Measurements from ENCODE around the gene CD44.

Gene CD44

DNA sequence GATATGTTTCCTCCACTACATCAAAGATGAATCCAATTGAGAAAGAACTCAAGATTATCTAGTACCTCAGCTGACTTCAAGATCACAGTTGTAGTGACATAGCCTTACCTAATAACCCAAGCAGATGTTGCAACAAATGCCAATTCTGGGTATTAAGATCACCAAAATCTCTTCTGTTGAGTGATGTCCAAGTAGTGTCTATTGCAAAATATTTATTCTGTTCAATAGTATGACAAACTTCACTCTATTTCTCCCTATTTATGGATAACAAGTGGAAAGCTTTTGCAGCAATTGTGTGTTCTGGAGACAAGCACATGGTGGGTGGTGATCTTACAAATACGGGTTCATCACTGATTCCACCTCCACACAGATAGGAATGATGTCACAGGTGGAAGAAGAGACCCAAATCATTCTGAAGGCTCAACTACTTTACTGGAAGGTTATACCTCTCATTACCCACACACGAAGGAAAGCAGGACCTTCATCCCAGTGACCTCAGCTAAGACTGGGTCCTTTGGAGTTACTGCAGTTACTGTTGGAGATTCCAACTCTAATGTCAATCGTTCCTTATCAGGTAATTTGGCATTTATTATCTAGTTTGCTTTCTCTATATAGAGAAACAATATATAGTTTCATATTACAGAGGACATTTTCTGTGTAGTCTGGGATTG lies 72.0 kb downstream of the CD44 start:
- Histone ChIP-seq H3K9me2 (replicated peaks; ENCODE audit: control insufficient read depth, low read length) (no peaks in the 10 kb centered on the region), H3K36me3 (ENCODE audit: control insufficient read depth, low read length) (no peaks in the 10 kb centered on the region), H4K20me1 (ENCODE audit: control insufficient read depth, insufficient read depth, low read depth, low read length) (no peaks in the 10 kb centered on the region), H3K27ac (ENCODE audit: low read depth, low read length) (no peak overlapping the region), H3K79me2 (ENCODE audit: control insufficient read depth, low read length) (no peaks in the 10 kb centered on the region), H3K27me3 (ENCODE audit: control insufficient read depth, low read length) (no peaks in the 10 kb centered on the region), H3K4me3 (ENCODE audit: low read length) (no peak overlapping the region), H3K9me3 (ENCODE audit: control insufficient read depth, insufficient read depth, low read length) (no peaks in the 10 kb centered on the region), H3F3A (ENCODE audit: control insufficient read depth, insufficient read depth) (no peaks in the 10 kb centered on the region), H3K4me1 (ENCODE audit: control insufficient read depth, low read length) (no peaks in the 10 kb centered on the region), H3K4me2 (ENCODE audit: low read length) (no peak overlapping the region)
- TF ChIP-seq CTCF (IDR thresholded peaks at IDR 0.05; ENCODE audit: low read depth, low read length, poor library complexity, severe bottlenecking) (no peak), EZH2phosphoT487 (IDR thresholded peaks at IDR 0.05; ENCODE audit: borderline replicate concordance, low read length) (no peak)

GRCh38 chr11:35211952-35212351 lies 73.0 kb downstream of the CD44 start:
- Histone ChIP-seq H3K4me2 (ENCODE audit: low read length) (no peak overlapping the region), H3K79me2 (ENCODE audit: control insufficient read depth, low read length) (no peaks in the 10 kb centered on the region), H3K9me3 (ENCODE audit: control insufficient read depth, insufficient read depth, low read length) (no peaks in the 10 kb centered on the region), H3K27me3 (ENCODE audit: control insufficient read depth, low read length) (no peaks in the 10 kb centered on the region), H3K4me1 (ENCODE audit: control insufficient read depth, low read length) (no peaks in the 10 kb centered on the region), H3K27ac (ENCODE audit: low read depth, low read length) (no peak overlapping the region), H3K36me3 (ENCODE audit: control insufficient read depth, low read length) (no peaks in the 10 kb centered on the region), H3F3A (ENCODE audit: control insufficient read depth, insufficient read depth) (no peaks in the 10 kb centered on the region), H3K9me2 (replicated peaks; ENCODE audit: control insufficient read depth, low read length) (no peaks in the 10 kb centered on the region), H4K20me1 (ENCODE audit: control insufficient read depth, insufficient read depth, low read depth, low read length) (no peaks in the 10 kb centered on the region), H3K4me3 (ENCODE audit: low read length) (no peak overlapping the region)
- no peak for TF ChIP-seq EZH2phosphoT487 (IDR thresholded peaks at IDR 0.05; ENCODE audit: borderline replicate concordance, low read length)
- no peak for TF ChIP-seq CTCF (IDR thresholded peaks at IDR 0.05; ENCODE audit: low read depth, low read length, poor library complexity, severe bottlenecking)

GRCh38 chr11:35214226-35214770 lies 75.3 kb downstream of the CD44 start:
- Histone ChIP-seq H3K9me3 (ENCODE audit: control insufficient read depth, insufficient read depth, low read length) (no peaks in the 10 kb centered on the region), H4K20me1 (ENCODE audit: control insufficient read depth, insufficient read depth, low read depth, low read length) (no peaks in the 10 kb centered on the region), H3K9me2 (replicated peaks; ENCODE audit: control insufficient read depth, low read length) (no peaks in the 10 kb centered on the region), H3K4me2 (ENCODE audit: low read length) (no peak overlapping the region), H3K27me3 (ENCODE audit: control insufficient read depth, low read length) (no peaks in the 10 kb centered on the region), H3K4me3 (ENCODE audit: low read length) (no peak overlapping the region), H3K27ac (ENCODE audit: low read depth, low read length) (no peak overlapping the region), H3K36me3 (ENCODE audit: control insufficient read depth, low read length) (no peaks in the 10 kb centered on the region), H3K79me2 (ENCODE audit: control insufficient read depth, low read length) (no peaks in the 10 kb centered on the region), H3K4me1 (ENCODE audit: control insufficient read depth, low read length) (no peaks in the 10 kb centered on the region), H3F3A (ENCODE audit: control insufficient read depth, insufficient read depth) (no peaks in the 10 kb centered on the region)
- TF ChIP-seq CTCF (IDR thresholded peaks at IDR 0.05; ENCODE audit: low read depth, low read length, poor library complexity, severe bottlenecking) (no peak), EZH2phosphoT487 (IDR thresholded peaks at IDR 0.05; ENCODE audit: borderline replicate concordance, low read length) (no peak)
